ENCODE data around the gene MSI2.

MSI2 gene

GRCh38 chr17:57608369-57609124 lies 352.2 kb downstream of the MSI2 start:
- Histone ChIP-seq H3K4me2 (ENCODE audit: low read depth, low read length, poor library complexity, severe bottlenecking) (no peak overlapping the region), H3K27me3 (ENCODE audit: low read length) (no peaks in the 10 kb centered on the region), H3K79me2 (ENCODE audit: insufficient read depth, low read length) (no peaks in the 10 kb centered on the region), H2AFZ (ENCODE audit: low read depth, low read length, severe bottlenecking) (no peak overlapping the region), H3F3A (ENCODE audit: insufficient read depth) (peaks cover 24% of the 10 kb centered on the region), H4K20me1 (ENCODE audit: low read depth, low read length) (no peaks in the 10 kb centered on the region), H3K9me2 (replicated peaks; ENCODE audit: insufficient read depth, low read length) (no peaks in the 10 kb centered on the region), H3K27ac (ENCODE audit: low read depth, low read length) (no peak overlapping the region), H3K9ac (ENCODE audit: low read length) (no peak overlapping the region), H3K36me3 (ENCODE audit: low read length) (no peaks in the 10 kb centered on the region), H3K4me3 (ENCODE audit: insufficient read depth, low read length, poor library complexity, severe bottlenecking) (no peak overlapping the region), H3K9me3 (ENCODE audit: insufficient read depth, low read length) (no peaks in the 10 kb centered on the region)
- TF ChIP-seq CTCF (IDR thresholded peaks at IDR 0.05; ENCODE audit: insufficient read depth, low read length, poor library complexity, severe bottlenecking) (no peak), EZH2phosphoT487 (conservative IDR thresholded peaks at IDR 0.05; ENCODE audit: low read length) (no peak)

GRCh38 chr17:57609125-57609877 lies 353.0 kb downstream of the MSI2 start:
- no peak overlapping the region for H3K9ac ChIP-seq (ENCODE audit: low read length)

GRCh38 chr17:57609878-57610270 lies 353.6 kb downstream of the MSI2 start:
- Histone ChIP-seq H3K27ac (ENCODE audit: low read depth, low read length) (no peak overlapping the region), H3K36me3 (ENCODE audit: low read length) (no peaks in the 10 kb centered on the region), H3K79me2 (ENCODE audit: insufficient read depth, low read length) (no peaks in the 10 kb centered on the region), H4K20me1 (ENCODE audit: low read depth, low read length) (no peaks in the 10 kb centered on the region), H3K9me2 (replicated peaks; ENCODE audit: insufficient read depth, low read length) (no peaks in the 10 kb centered on the region), H3K4me2 (ENCODE audit: low read depth, low read length, poor library complexity, severe bottlenecking) (no peak overlapping the region), H3K4me3 (ENCODE audit: insufficient read depth, low read length, poor library complexity, severe bottlenecking) (no peak overlapping the region), H3F3A (ENCODE audit: insufficient read depth) (peaks cover 11% of the 10 kb centered on the region), H3K9ac (ENCODE audit: low read length) (no peak overlapping the region), H3K9me3 (ENCODE audit: insufficient read depth, low read length) (no peaks in the 10 kb centered on the region), H2AFZ (ENCODE audit: low read depth, low read length, severe bottlenecking) (no peak overlapping the region), H3K27me3 (ENCODE audit: low read length) (no peaks in the 10 kb centered on the region)
- TF ChIP-seq EZH2phosphoT487 (conservative IDR thresholded peaks at IDR 0.05; ENCODE audit: low read length) (no peak), CTCF (IDR thresholded peaks at IDR 0.05; ENCODE audit: insufficient read depth, low read length, poor library complexity, severe bottlenecking) (no peak)

More at GRCh38 chr17:57609125-57609877, 353.0 kb downstream of the MSI2 start:
- TF ChIP-seq CTCF (IDR thresholded peaks at IDR 0.05; ENCODE audit: insufficient read depth, low read length, poor library complexity, severe bottlenecking) (no peak), EZH2phosphoT487 (conservative IDR thresholded peaks at IDR 0.05; ENCODE audit: low read length) (no peak)
- Histone ChIP-seq H3K4me2 (ENCODE audit: low read depth, low read length, poor library complexity, severe bottlenecking) (no peak overlapping the region), H3K79me2 (ENCODE audit: insufficient read depth, low read length) (no peaks in the 10 kb centered on the region), H3K36me3 (ENCODE audit: low read length) (no peaks in the 10 kb centered on the region), H3K27ac (ENCODE audit: low read depth, low read length) (no peak overlapping the region), H3K9me3 (ENCODE audit: insufficient read depth, low read length) (no peaks in the 10 kb centered on the region), H3F3A (ENCODE audit: insufficient read depth) (peaks cover 17% of the 10 kb centered on the region), H3K27me3 (ENCODE audit: low read length) (no peaks in the 10 kb centered on the region), H2AFZ (ENCODE audit: low read depth, low read length, severe bottlenecking) (no peak overlapping the region), H3K9me2 (replicated peaks; ENCODE audit: insufficient read depth, low read length) (no peaks in the 10 kb centered on the region), H4K20me1 (ENCODE audit: low read depth, low read length) (no peaks in the 10 kb centered on the region), H3K4me3 (ENCODE audit: insufficient read depth, low read length, poor library complexity, severe bottlenecking) (no peak overlapping the region)

Data from SU-DHL-6 (cell line).